Measurements from ENCODE around the gene STARD8.

GRCh38 chrX:68598841-68599240 lies 48.6 kb upstream of the STARD8 start:
- TF ChIP-seq CTCF (IDR thresholded peaks at IDR 0.05) (no peak), MAX (IDR thresholded peaks at IDR 0.05) (no peak), MAZ (IDR thresholded peaks at IDR 0.05; ENCODE audit: borderline replicate concordance, low read depth, low read length) (no peak)

Measured in A549 (cell line).